SK-N-MC (cell line): ENCODE data around the gene WDR7.

ENCODE experiments used
- DNase-seq: peaks from one replicate; pipeline ENCODE4 v3.0.0-alpha.2; 2011; ENCODE audit warnings: low read depth, low spot score
- H3K27ac ChIP-seq: fragments of 200-600 bp; sonication (generic); 2 replicates; pipeline ENCODE4 v1.5.1; 2016; ENCODE audit warnings: mixed run types
- H3K36me3 ChIP-seq: fragments of 200-600 bp; sonication (generic); 2 replicates; pipeline ENCODE4 v1.6.1; 2017; ENCODE audit warnings: antibody characterized with exemption, low read length, mixed read lengths; ENCODE audit not compliant: insufficient read depth
- H3K4me3 ChIP-seq: fragments of 200-600 bp; sonication (generic); 2 replicates; pipeline ENCODE4 v1.5.1; 2016
- H3K9ac ChIP-seq: fragments of 200-600 bp; sonication (generic); 2 replicates; pipeline ENCODE4 v1.8.0; 2017; ENCODE audit warnings: mixed run types, mixed read lengths; ENCODE audit not compliant: insufficient read length
- H3K9me3 ChIP-seq: fragments of 200-600 bp; sonication (generic); 2 replicates; pipeline ENCODE4 v1.6.1; 2017; ENCODE audit warnings: low read depth, mild to moderate bottlenecking, antibody characterized with exemption, low read length, moderate library complexity, mixed read lengths
- EZH2 ChIP-seq: fragments of 200-600 bp; sonication (generic); IDR thresholded peaks from one replicate; pipeline ENCODE4 v1.6.1; 2017; ENCODE audit warnings: antibody characterized with exemption
- FOXP2 ChIP-seq: optimal IDR thresholded peaks from 2 replicates; pipeline ENCODE3; 2011; ENCODE audit warnings: mild to moderate bottlenecking, moderate library complexity; ENCODE audit not compliant: insufficient read depth; ENCODE audit errors: extremely low read length, control extremely low read depth
- POLR2AphosphoS5 ChIP-seq: IDR thresholded peaks from 2 replicates; pipeline ENCODE4 v1.6.1; 2012; ENCODE audit warnings: mild to moderate bottlenecking, low read depth, low read length, borderline replicate concordance

The WDR7 gene

DNA sequence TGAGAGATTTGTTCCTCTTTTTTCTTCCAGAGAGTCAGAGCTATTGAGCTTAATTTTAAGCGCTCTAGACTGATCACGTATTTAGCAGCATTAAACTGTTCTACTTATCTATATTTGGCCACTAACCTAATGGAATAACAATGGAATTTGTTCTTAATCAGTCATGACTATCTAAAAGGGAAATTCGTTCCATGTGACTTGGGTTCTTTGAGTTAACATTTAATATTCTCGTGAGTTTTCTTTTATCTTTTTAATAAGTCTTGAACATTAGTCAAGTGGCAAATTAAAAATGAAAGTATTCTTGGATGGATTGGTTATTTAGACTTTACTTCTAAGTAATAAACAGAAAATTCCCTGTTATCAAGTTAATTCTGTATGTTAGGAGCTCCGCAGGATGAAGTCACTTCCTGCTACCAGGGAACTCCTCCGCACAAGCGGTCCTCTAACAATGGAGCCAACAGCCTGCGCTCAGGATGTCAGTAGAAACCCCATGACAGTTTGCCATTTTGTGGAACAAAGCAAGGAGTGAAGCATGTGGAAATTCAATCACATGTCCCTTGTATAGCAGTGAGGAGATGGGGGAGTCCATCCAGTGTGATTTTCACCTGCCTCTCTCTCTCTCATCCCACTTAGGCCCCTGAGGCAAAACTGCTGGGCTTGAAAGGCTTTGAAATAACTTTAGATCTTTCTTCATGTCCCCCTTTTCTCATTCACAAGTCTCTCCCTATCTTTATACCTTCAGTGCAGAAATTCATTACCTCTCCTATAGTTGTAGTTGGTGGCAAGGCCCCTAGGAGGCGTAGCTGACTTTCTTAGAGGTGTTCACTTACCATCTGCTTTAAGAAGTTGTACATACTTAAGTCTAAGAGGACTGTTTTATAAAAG, 138.1 kb downstream of the WDR7 start:
- no peak overlapping the region for H3K27ac ChIP-seq
- H3K9me3 ChIP-seq, result no peaks in the 10 kb centered on the region
- TF ChIP-seq EZH2, result no peak
- no peak for TF ChIP-seq POLR2AphosphoS5
- no peak for TF ChIP-seq FOXP2
- no peak for DNase-seq
- H3K36me3 ChIP-seq, result no peaks in the 10 kb centered on the region
- H3K4me3 ChIP-seq, result no peak overlapping the region
- no peak overlapping the region for H3K9ac ChIP-seq

DNA sequence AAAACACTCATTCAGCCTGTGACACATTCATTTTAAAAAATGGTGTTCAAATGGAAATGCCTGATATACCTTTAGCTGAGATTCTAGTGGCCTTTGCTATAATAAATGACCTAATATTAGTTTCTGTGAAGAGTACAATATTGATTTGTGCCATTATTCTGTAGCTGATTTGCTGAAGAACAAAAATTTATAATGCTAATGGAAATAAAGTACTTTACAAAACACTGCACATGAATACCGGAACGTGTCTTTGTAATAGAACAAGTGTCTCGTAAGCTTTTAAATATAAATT, 138.7 kb downstream of the WDR7 start:
- Histone ChIP-seq H3K36me3 (no peaks in the 10 kb centered on the region), H3K4me3 (no peak overlapping the region), H3K9me3 (no peaks in the 10 kb centered on the region), H3K27ac (no peak overlapping the region), H3K9ac (no peak overlapping the region)
- no peak for DNase-seq
- no peak for TF ChIP-seq FOXP2
- no peak for TF ChIP-seq POLR2AphosphoS5
- no peak for TF ChIP-seq EZH2

DNA sequence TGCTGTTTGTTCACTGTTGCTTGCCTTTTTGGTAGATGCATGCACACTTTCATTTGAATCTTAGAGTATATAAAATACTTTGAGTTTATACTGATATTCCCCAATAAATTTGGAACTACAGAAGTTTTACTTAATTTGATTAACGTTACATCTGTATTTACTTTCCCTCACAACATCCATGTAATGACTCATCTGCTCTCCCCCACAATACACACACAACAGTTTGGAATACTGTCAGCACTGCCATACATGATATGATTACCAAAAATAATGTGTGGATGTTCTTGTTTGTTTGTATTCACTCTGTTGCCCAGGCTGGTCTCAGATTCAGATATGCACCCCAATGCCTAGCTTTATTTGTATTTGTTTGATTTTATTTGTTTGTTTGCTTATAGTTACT, 144.2 kb downstream of the WDR7 start:
- Histone ChIP-seq H3K9ac (no peak overlapping the region), H3K36me3 (no peaks in the 10 kb centered on the region), H3K27ac (no peak overlapping the region), H3K4me3 (no peak overlapping the region), H3K9me3 (no peaks in the 10 kb centered on the region)
- TF ChIP-seq POLR2AphosphoS5 (no peak), FOXP2 (no peak), EZH2 (no peak)
- no peak for DNase-seq

DNA sequence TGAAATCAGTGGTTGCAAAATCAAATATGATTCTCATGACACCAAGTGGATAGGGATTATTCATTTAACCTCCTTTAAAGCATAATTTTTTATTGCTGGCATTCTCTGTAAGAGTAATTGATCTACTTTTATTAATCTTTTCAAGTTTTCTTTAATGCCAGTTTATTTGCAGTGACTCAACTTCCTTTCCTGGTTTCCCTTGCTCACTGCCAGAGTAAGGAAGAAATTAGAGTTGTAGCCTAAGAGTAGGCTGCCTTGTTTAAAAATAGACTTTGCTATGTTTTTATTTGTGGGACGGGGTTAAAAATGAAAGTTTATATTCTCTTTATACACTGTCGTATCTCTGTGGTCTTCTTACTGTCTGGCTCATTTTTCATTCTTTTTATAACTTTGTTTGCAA, 148.6 kb downstream of the WDR7 start:
- Histone ChIP-seq H3K9me3 (no peaks in the 10 kb centered on the region), H3K36me3 (no peaks in the 10 kb centered on the region), H3K27ac (peak overlapping the region; percentile 78; the same call in 1 of the 2 replicates), H3K9ac (no peak overlapping the region), H3K4me3 (peak overlapping the region; percentile 58)
- TF ChIP-seq EZH2, result no peak
- no peak for TF ChIP-seq FOXP2
- TF ChIP-seq POLR2AphosphoS5, result no peak
- peak; percentile 24 for DNase-seq

DNA sequence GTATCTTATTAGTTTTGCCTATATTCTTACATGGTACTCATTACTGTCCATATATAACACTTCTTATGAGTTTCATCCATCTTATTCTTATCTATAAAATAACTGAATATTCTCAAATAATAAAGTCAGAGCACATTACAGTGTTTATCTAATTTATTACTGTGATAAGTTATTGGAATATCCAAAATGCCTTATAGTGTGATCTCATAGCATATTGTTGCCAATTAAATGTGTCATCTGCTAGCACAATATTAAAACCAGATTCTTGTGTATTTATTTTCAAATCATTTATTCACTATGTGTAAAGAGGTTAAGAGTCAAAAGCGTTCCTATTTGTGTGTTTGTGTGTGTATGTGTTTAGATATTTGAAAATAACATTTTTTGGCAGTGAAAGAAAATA, 151.9 kb downstream of the WDR7 start:
- Histone ChIP-seq H3K27ac (no peak overlapping the region), H3K4me3 (no peak overlapping the region), H3K9me3 (no peaks in the 10 kb centered on the region)

DNA sequence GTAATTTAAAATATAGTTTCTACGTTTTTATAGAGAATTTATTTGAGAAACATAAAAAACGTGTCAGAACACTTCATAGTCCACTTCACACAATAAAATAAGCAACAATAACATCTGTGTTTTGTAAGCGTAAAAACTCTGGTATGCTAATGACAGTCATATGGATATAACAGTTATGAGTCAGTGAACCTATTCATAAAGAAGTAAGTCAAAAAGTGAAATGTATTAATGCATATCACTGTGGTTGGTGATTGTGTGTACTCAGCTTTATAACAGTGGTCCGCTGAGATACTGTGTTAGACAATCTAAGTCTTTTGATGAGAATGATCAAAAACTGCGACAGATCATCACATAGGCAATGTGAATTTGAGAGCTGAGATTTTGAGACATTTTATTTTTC, 153.2 kb downstream of the WDR7 start:
- DNase-seq, result no peak
- Histone ChIP-seq H3K9me3 (no peaks in the 10 kb centered on the region), H3K9ac (no peak overlapping the region), H3K36me3 (no peaks in the 10 kb centered on the region), H3K27ac (no peak overlapping the region), H3K4me3 (no peak overlapping the region)
- TF ChIP-seq EZH2, result no peak
- TF ChIP-seq FOXP2, result no peak
- TF ChIP-seq POLR2AphosphoS5, result no peak

More for the DNA sequence above, 151.9 kb downstream of the WDR7 start:
- no peaks in the 10 kb centered on the region for H3K36me3 ChIP-seq
- TF ChIP-seq EZH2 (no peak), POLR2AphosphoS5 (no peak), FOXP2 (no peak)
- no peak overlapping the region for H3K9ac ChIP-seq
- DNase-seq, result no peak

DNA sequence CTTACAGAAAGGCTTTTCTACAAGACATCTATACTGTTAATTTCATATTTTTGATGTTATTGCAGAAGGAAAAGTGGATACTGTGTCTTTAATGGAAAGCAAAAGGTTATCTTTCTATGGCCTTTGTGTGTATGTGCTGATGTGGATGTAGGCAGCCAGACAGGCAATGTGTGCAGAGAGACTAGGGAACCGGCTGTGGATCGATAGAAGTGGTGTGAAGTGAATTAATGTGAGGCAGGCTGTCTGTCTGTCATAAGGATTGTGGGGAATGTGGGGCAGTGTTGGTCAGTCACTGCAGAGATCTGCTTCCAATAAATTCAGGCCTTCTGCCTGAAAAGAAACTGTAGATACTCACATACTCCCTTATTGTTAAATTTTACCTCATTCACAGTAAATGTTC, 156.7 kb downstream of the WDR7 start:
- no peak overlapping the region for H3K27ac ChIP-seq
- H3K4me3 ChIP-seq, result no peak overlapping the region
- TF ChIP-seq FOXP2 (no peak), EZH2 (no peak), POLR2AphosphoS5 (no peak)
- H3K36me3 ChIP-seq, result no peaks in the 10 kb centered on the region
- no peaks in the 10 kb centered on the region for H3K9me3 ChIP-seq
- H3K9ac ChIP-seq, result no peak overlapping the region
- DNase-seq, result no peak

DNA sequence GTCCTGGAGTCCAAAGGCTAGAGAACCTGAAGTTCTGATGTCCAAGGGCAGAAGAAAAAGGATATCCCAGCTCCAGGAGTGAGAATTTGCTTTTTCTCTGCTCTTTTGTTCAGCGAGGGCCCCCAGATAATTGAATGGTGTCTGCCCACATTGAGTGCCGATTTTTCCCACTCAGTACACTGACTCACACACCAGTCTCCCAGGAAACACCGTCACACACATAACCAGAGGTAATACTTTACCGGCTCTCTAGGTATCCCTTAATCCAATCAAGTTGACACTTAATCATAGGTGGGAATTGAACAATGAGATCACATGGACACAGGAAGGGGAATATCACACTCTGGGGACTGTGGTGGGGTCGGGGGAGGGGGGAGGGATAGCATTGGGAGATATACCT, 161.5 kb downstream of the WDR7 start:
- Histone ChIP-seq H3K27ac (no peak overlapping the region), H3K9ac (no peak overlapping the region), H3K36me3 (no peaks in the 10 kb centered on the region), H3K9me3 (no peaks in the 10 kb centered on the region), H3K4me3 (no peak overlapping the region)
- TF ChIP-seq FOXP2, result no peak
- TF ChIP-seq POLR2AphosphoS5, result no peak
- no peak for TF ChIP-seq EZH2
- DNase-seq, result no peak

DNA sequence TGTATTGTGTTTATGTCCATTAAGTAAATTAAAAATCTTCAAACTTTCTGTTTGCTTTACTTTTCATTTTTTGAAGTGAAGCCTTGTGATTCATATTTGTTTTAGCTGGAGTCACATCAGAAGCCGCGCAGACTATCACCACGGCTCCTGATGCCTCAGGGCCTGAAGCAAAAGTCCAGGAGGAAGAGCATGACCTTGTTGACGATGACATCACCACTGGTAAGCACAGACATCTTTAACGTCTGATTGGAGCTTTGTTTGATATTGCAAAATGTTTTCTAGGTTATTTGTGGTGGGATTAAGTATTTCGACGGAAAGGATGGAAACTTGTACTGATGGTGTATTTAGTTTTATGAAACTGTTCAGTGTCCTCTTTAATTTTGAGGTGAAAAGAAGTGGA, 164.8 kb downstream of the WDR7 start:
- no peaks in the 10 kb centered on the region for H3K9me3 ChIP-seq
- no peak for DNase-seq
- no peak overlapping the region for H3K4me3 ChIP-seq
- TF ChIP-seq FOXP2 (no peak), EZH2 (no peak), POLR2AphosphoS5 (no peak)
- H3K36me3 ChIP-seq, result no peaks in the 10 kb centered on the region
- H3K9ac ChIP-seq, result no peak overlapping the region
- H3K27ac ChIP-seq, result no peak overlapping the region
